Stimulated activated CD8-positive, alpha-beta memory T cell treated with anti-CD3 and anti-CD28 coated beads, Interleukin-7, amount 100 ng/mL, for 24 hours (primary cell): Measurements from ENCODE around the gene IPP.
"Not testable (repeated sequence)": the region's sequence is repeated elsewhere in the genome, so short reads cannot be mapped to it uniquely, and the experiment has no call there.

ENCODE experiments used
- DNase-seq: peaks from one replicate; pipeline ENCODE4 v3.0.0-alpha.2; 2020; ENCODE audit warnings: low read depth

Gene IPP

DNA sequence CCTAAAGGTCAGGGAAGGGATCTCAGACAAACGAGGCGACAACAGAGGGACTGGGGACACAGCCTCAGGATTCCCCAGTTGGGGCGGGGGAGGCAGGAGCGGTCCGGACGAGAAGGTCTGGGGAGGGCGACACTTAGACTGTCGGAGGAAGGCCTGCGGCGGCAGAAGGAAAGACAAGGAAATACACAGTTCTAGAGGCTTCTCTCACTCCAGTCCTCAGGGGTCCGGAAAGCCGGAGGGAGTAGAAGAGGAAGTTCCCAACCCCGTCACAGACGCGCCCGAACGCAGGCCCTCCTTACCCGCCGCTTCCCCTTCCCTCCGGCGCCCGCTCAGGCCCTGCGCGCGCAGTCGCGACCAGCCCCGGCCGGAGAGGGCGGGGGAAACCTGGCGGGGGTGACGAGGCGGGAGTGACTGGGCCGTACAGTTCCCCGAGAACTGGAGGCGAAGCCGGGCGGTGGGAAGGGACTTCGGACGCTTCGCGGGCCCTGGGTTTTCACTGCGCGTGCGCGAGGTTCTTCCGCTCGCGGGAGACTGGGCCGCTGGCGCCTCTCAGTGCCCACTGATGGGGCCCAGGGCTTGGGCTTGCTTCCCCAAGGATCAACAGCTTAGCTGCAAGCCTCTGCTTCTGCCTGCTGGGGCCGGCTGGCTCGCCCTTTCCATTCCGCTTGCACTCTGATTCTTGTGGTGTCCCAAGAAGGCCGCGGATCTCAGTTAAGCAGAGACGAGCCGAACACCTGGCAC lies at the start of gene IPP:
Gene IPP (minus strand): TSS at position 356 of the 741 bp plus-strand sequence. CDS start 4,242 bp downstream, outside the sequence.
- peak; percentile 89 for DNase-seq

DNA sequence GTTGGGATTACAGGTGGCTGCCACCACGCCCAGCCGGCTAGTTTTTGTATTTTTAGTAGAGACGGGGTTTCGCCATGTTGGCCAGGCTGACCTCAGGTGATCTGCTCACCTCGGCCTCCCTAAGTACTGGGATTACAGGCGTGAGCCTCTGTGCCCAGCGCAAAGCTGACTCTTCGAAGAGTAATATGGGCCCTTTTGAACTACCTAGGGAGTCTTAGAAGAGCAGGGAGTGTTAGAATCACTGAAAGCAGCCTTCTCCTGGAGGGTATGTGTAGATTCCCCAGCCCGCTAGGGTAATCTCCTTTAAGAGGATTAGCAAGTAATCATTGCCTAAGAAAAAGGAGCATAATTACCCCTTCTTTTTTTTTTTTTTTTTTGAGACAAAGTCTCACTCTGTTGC lies 46.5 kb upstream of the IPP start:
- DNase-seq = no peak

DNA sequence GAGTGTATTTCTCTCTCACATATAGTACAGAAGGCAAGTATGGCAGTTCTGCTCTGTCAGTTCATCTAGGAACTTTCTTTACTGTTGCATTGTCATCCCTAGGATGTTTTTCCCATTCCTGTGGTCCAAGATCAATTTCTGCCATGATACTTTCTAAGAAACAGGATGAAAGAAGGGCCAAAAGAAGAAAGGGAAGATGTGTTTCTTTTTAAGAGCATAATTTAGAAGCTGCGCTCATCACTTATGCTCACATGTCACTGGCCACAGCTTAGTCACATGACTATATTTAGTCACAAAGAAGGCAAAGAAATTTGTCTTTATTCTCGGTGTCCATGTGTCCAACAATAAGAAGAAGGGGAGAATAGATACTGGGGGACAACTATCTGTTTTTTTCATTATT lies 45.9 kb upstream of the IPP start:
- DNase-seq = no peak

- no peak for DNase-seq
These were observed 43.6 kb upstream of the IPP start for GRCh38 chr1:45793942-45794604.

GRCh38 chr1:45792744-45793143 lies 42.3 kb upstream of the IPP start:
- no peak for DNase-seq

DNA sequence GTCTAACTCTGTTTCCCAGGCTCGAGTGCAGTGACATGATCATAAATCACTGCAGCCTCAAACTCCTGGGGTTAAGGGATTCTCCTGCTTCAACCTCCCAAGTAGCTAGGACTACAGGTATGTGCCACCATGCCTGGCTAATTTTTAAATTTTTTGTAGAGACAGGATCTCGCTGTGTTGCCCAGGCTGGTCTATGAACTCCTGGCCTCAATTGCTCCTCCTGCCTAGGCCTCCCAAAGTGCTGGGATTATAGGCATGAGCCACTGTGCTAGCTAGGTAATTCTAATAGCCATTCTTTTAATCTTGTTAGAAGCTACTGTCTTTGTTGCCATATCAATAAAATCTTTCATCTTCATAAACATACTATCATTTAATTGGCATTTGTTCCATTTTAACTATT lies 39.1 kb upstream of the IPP start:
- no peak for DNase-seq

DNA sequence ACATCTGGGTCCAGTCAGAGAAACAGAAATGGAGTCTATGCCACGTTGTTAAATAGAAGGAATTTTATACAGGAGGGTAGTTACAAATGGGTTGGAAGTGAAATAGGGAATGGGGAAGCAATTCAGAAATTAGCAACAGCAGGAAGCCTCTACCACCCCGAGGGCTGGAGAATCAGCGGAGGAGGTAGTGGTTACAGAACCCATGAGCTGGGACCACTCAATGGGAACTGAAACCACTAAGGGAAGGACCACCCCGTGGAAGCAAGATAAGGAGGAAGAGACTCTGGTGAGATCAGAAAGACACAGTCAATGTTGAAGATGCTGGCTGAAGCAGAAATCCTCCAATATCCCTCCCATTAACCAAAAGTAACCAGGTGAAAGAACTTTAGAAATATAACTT lies 37.5 kb upstream of the IPP start:
- no peak for DNase-seq

DNA sequence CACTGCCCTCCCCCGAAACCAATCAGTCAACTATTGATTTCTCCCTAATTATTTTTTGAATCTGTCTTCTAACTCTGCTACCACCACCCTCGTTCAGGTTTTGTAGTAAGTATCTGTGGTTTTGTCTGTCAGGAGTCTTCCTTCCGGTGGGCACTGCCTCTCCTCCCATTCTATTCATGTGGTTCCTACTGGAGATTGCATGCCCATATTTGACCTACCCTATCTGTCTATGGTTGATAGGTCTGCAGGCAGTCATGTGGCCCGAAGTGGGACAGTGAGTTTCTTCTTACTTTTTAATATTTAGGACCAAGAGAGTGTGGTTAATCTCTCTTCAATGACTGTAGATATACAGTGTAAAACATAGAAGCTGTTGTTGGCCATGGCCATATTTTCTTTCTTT lies 35.1 kb upstream of the IPP start:
- no peak for DNase-seq

DNA sequence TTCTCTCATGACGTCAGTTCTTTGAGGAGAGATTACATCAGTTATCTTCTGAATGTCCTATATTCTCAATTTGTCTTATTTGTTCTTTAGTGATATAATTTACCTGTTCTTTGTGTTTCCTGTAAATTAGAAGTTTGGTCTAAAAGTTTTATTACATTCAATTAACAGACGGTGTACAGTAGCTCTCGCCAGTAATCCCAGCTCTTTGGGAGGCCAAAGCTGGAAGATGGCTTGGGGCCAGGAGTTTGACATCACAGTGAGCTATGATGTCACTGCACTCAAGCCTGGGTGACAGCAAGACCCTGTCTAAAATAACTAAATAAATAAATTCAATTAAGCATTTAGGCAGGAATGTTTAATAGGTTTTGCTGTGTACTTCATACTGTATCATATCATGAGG lies 25.3 kb upstream of the IPP start:
- DNase-seq = no peak

DNA sequence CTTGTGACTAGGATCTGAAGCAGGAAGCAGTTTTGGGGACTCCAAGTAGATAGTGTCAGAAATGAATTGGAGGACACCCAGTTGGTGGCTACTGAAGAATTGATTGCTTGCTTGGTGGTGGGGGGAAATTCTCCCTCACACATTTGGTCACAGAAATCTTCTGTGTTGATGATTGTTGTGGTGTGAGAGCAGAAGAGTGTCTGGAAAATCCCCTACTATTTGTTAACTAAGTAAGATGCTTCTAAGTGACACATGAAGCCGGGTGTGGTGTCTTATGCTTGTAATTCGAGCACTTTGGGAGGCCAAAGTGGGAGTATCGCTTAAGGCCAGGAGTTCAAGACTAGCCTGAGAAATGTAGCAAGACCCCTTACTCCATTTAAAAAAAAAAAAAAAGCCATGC lies 22.5 kb upstream of the IPP start:
- DNase-seq = no peak

DNA sequence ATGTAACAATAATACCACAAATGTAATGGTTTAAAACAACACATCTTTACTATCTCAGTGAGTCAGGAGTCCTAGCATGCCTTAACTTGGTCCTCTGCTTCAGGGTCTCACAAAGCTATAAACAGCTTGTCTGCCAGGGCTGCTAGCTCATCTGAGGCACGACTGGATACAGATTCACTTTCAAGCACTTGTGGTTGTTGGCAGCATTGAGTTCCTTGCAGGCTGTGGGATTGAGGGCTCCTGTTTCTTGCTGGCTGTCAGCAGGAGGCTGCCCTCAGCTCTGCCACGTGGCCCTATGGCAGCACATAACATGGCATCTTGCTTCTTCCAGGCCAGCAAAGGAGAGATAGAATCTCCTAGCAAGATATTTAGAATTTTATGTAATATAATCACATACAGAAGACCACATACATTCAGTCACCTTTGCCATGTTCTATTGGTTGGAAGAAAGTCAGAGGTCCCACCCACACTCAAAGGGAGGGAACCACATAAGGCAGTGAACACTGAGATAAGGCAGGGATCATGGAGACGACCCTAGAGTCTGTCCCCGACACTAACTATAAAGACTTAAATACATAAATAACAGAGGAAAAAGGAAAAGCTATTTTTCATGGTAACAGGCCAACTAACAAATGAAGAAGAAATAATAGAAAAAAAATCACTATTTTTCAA lies 18.9 kb upstream of the IPP start:
- DNase-seq = no peak

DNA sequence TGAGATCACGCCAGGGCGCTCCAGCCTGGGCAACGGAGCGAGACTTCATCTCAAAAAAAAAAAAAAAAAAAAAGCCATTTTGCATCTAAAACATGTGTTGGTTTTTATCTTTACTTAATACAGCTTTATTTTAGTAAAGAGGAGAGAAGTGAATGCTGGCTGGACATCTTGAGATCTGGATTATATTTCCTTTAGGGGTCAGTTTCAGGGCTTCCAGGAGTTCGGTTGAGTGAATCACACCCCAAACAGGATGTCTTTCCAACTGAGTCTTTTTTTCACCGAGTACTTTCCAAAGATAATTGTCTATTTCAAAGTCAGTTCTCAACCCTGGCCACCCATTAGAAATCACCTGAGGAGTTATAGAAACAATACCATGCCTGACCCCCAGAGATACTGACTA lies 16.6 kb upstream of the IPP start:
- DNase-seq = no peak

- DNase-seq = no peak
These were observed 15.7 kb upstream of the IPP start for GRCh38 chr1:45765999-45766792.

- no peak for DNase-seq
These were observed 11.8 kb upstream of the IPP start for GRCh38 chr1:45762291-45762690.

DNA sequence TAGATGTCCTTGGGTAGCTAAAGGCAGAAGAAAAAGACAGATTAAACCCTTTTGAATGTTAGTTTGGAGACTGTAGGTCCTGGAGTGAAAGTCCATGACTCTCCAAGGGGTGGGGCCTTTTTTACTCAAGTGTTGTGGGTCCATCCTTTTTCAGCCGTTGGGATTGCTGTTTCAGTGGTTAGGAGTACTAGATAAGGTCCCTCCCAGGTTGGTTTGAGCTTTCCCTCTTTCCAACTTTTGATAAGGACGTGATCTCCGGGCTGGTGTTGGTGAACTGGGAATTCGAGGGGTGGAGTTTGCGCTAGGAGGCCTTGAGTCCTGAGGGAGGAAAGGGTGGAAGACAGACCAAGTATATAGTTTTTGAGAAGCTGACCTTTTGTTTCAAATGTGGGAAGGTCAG lies 5.2 kb upstream of the IPP start:
- no peak for DNase-seq

GRCh38 chr1:45753248-45754037 lies 3.0 kb upstream of the IPP start:
- DNase-seq = no peak

DNA sequence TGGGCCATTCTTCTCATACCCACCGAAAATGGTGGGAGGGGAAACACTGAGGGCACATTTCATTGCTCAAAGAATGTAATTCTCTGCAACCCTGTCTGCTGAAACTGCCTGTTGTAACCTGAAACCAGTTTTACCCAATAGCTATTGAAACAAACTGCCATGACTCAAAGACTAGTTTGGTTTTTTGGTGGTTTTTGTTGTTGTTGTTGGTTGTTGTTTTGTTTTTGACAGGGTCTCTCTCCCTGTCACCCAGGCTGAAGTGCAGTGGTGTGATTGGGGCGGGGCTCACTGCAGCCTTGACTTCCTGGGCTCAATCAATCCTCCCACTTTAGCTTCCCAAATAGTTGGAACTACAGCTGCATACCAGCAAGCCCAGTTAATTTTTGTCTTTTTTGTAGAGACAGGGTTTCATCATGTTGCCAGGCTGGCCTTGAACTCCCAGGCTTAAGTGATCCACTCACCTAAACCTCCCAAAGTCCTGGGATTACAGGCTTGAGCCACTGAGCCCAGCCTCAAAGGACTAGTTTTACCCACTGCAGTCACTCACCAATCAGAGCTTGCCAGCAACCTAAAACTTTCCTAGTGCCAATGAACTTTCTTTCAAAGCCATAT lies 2.1 kb upstream of the IPP start:
- DNase-seq = no peak

GRCh38 chr1:45752014-45752413 lies 1.6 kb upstream of the IPP start:
- DNase-seq = no peak

DNA sequence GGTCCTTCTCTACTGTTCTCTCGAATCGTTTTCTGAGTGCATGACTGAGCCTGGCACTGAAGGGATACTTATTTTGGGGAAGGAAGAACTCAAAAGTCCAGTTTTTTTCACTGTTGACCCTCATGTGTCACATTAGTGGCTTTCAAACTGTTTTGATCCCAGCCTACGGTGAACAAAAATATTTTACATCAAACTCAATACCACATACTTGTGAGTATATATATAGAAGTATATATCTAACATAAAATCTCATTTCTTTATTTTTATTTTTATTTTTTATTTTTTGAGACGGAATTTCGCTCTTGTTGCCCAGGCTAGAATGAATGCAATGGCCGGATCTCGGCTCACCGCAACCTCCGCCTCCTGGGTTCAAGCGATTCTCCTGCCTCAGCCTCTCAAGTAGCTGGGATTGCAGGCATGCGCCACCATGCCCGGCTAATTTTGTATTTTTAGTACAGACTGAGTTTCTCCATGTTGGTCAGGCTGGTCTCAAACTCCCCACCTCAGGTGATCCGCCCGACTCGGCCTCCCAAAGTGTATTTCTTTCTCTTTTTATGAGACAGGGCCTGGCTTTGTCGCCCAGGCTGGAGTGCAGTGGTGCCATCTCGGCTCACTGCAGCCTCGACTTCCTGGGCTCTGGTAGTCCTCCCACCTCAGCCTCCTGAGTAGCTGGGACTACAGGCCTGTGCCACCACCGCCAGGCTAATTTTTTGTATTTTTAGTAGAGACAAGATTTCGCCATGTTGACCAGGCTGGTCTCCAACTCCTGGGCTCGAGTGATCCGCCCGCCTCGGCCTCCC lies 786 bp upstream of the IPP start:
- DNase-seq = not testable (repeated sequence)

- no peak for DNase-seq
These were observed 3.5 kb downstream of the IPP start for GRCh38 chr1:45746922-45747321.
